ENCODE results near the gene AGBL4.

GRCh38 chr1:49686107-49686506 is 337.6 kb downstream of the AGBL4 start:
- TF ChIP-seq, protein P1, sequence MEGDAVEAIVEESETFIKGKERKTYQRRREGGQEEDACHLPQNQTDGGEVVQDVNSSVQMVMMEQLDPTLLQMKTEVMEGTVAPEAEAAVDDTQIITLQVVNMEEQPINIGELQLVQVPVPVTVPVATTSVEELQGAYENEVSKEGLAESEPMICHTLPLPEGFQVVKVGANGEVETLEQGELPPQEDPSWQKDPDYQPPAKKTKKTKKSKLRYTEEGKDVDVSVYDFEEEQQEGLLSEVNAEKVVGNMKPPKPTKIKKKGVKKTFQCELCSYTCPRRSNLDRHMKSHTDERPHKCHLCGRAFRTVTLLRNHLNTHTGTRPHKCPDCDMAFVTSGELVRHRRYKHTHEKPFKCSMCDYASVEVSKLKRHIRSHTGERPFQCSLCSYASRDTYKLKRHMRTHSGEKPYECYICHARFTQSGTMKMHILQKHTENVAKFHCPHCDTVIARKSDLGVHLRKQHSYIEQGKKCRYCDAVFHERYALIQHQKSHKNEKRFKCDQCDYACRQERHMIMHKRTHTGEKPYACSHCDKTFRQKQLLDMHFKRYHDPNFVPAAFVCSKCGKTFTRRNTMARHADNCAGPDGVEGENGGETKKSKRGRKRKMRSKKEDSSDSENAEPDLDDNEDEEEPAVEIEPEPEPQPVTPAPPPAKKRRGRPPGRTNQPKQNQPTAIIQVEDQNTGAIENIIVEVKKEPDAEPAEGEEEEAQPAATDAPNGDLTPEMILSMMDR (IDR thresholded peaks at IDR 0.05 in 2 of 3, conservative IDR thresholded peaks at IDR 0.05 in 1 of 3; ENCODE audit: borderline replicate concordance in 1 of 3, insufficient read depth in 1 of 3, low read depth in 2 of 3, low read length in 2 of 3) = no peak
- TF ChIP-seq, protein P2, sequence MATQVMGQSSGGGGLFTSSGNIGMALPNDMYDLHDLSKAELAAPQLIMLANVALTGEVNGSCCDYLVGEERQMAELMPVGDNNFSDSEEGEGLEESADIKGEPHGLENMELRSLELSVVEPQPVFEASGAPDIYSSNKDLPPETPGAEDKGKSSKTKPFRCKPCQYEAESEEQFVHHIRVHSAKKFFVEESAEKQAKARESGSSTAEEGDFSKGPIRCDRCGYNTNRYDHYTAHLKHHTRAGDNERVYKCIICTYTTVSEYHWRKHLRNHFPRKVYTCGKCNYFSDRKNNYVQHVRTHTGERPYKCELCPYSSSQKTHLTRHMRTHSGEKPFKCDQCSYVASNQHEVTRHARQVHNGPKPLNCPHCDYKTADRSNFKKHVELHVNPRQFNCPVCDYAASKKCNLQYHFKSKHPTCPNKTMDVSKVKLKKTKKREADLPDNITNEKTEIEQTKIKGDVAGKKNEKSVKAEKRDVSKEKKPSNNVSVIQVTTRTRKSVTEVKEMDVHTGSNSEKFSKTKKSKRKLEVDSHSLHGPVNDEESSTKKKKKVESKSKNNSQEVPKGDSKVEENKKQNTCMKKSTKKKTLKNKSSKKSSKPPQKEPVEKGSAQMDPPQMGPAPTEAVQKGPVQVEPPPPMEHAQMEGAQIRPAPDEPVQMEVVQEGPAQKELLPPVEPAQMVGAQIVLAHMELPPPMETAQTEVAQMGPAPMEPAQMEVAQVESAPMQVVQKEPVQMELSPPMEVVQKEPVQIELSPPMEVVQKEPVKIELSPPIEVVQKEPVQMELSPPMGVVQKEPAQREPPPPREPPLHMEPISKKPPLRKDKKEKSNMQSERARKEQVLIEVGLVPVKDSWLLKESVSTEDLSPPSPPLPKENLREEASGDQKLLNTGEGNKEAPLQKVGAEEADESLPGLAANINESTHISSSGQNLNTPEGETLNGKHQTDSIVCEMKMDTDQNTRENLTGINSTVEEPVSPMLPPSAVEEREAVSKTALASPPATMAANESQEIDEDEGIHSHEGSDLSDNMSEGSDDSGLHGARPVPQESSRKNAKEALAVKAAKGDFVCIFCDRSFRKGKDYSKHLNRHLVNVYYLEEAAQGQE (IDR thresholded peaks at IDR 0.05; ENCODE audit: low read depth) = no peak
- no peak for TF ChIP-seq SP1 (IDR thresholded peaks at IDR 0.05; ENCODE audit: low read depth)

All from HCT116 (cell line).